Stimulated activated CD8-positive, alpha-beta memory T cell treated with anti-CD3 and anti-CD28 coated beads, Interleukin-2, amount 100 ng/mL, for 48 hours (primary cell): Measurements from ENCODE around the gene GTF3C1.

Source experiments
- DNase-seq, 2 donors: peaks; one replicate each; pipeline ENCODE4 v3.0.0-alpha.2; 2020; ENCODE audit warnings: low read depth in 2 of 2

Gene GTF3C1

GRCh38 chr16:27483624-27484023 lies 66.1 kb downstream of the GTF3C1 start:
- DNase-seq, result no peak

DNA sequence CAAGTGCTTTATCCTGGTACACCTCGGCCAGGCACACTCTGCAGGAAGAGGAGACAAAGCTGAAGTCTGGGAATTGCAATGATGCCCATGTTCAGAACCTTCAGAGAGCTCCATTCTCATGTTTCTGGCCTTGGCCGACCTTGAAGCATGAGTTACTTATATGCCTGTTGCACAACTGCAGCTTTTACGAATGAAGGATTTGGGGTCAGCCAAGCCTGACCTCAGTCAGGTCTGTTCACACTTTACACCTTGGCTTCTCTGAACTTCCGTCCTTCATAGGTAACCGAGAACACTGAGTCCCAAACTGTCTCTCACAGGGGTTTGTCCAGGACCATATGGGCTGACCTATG lies 66.7 kb downstream of the GTF3C1 start:
- no peak for DNase-seq

DNA sequence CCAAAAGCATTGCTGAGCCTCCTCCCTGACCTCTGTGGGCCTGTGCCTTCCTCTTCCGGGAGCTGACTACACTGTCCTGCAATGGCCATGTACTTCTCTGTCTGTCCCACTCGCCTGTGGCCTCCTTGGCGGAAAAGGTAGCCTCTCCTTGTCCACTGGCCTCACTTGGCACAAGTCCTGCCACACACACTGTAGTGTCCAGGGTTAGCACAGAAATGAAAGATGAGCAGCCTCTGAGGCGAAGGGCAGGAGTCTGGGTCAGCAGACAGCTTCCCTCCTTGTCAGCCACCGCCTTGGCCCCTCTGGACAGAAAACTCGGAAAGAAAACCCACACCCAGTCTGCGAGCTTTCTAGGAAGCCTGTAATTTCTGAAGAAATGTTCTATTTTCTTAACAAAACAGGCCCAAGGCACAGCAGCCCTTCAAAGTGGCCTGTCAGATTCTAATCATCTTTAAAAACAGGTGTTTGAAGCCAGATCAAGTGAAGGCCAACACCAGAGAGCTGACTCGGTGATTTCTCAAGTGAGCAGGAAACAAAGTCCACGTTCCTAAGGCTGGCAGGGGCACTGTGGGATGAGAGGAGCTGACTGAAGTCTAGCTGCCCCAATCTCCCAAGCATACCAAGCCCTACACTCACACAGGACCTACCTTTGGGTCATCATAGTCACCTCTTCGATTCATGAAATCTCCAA lies 67.2 kb downstream of the GTF3C1 start:
- DNase-seq, result no peak

GRCh38 chr16:27481282-27481934 lies 68.3 kb downstream of the GTF3C1 start:
- no peak for DNase-seq

DNA sequence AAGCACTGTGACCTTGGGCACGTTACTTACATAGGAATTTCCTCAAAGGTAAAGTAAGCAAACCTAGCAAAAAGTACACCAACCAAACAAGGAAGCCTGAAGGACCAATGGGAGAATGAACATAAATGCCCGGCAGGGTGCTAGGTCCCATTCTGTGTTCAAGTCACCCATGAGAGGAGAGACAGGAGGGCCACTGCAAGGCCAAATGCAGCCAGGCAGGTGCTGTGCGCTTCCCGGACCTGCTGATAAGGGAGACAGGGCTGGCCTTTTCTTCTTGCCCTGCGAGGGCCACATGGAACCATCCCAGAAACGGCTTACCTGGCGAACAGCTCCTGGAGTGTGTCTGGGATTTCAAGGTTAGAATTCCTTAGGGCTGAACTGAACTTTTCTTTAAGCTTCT lies 69.0 kb downstream of the GTF3C1 start:
- no peak for DNase-seq

- DNase-seq, result no peak
Measured at GRCh38 chr16:27476240-27476639, 73.5 kb downstream of the GTF3C1 start.

DNA sequence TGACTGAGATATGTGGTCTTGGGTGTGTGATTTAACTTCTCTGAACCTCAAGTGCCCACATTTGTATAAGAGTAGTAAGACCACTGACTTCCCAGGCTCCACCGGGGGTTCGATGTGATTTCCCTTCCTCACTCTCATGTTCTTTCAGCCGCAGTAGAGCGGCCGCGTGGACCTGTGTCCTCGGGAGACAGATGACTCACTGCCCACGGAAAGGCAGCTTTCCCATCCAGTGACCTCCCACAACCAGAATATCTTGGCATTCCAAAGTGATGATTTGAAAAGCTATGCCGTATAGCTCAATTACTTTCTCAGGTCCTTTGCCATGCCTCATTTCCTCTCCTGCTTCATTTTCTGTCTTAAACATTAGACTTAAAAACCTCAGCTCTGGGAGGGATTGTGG lies 74.2 kb downstream of the GTF3C1 start:
- no peak for DNase-seq

- DNase-seq, result no peak
Measured at GRCh38 chr16:27474921-27475320, 74.8 kb downstream of the GTF3C1 start.

DNA sequence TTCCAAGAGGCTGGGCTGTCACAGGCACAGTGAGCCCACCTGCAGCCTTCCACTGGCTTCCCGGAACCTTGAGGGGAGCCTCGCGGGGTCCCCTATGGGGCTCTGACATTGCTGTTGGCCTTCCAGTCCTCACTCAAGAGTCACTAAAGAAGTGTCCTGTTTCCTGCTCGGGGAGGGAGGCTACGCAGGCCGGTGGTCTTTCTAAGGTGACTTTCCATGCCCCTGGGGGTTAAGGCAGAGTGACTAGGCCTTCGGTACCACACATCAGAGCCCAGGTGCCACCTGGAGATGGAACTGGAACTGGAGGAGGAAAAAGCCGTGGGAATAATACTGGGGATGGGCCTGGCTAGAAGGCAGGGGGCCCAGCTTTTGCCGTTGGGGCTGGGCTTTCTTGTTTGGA lies 75.7 kb downstream of the GTF3C1 start:
- no peak for DNase-seq

- DNase-seq, result no peak
Measured at GRCh38 chr16:27473101-27473900, 76.4 kb downstream of the GTF3C1 start.

DNA sequence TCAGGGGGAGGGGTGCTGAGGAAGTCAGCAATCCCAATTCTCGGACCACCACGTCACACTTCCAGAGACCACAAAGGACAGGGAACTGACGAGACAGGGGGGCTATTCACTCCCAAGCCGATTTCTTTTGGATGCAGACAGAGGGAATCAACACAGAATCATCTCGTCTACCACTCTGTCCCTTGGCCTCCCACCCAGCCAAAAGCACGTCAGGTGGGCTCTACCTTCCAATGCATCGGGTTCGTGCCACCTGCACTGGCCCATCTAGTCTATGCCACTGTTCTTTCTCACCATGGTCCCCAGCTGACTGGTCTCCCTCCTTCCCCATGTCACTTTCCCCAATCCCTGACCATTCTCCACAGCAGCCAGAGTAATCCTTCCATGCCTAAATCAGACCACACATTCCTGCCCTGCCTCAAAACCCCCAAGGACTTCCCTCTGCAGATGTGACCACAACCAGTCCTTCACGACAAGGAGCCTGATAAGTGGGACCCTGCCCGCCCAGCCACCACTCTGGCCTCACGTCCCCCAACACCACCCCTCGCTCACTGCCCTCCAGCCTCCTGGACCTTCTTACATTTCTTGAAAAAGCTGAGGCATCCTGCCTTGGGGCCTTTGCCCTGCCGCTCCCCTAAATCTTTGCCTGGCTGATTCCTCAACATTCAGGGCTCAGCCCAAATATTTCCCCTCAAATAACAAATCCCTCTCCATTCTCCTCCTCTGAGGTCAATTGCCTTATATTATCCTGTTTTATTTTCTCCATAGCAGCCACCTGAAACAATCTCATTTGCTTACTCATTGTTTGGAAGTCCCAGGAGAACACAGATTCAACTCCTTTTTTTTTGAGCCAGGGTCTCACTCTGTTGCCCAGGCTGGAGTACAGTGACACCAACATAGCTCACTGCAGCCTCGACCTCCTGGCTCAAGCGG lies 77.4 kb downstream of the GTF3C1 start:
- no peak for DNase-seq

DNA sequence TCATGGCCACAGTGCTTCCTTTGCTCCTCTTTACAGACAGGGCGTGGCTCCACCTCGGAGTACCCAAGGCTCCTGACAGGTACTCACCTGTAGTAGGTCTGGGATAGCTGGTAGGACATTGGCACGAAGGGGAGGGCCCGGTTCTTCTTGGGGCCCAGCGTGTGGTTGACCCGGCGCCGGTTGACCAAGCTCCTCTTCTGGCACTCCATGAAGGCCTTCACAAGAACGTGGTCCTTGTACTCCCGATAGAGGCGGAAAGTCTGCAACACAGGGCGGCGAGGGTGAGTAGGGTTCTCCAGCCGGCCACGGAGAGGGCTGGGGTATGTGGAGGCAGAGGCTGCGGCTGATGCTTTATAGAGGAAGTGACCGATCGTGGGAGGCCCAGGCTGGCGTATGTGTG lies 78.1 kb downstream of the GTF3C1 start:
- DNase-seq, result no peak

DNA sequence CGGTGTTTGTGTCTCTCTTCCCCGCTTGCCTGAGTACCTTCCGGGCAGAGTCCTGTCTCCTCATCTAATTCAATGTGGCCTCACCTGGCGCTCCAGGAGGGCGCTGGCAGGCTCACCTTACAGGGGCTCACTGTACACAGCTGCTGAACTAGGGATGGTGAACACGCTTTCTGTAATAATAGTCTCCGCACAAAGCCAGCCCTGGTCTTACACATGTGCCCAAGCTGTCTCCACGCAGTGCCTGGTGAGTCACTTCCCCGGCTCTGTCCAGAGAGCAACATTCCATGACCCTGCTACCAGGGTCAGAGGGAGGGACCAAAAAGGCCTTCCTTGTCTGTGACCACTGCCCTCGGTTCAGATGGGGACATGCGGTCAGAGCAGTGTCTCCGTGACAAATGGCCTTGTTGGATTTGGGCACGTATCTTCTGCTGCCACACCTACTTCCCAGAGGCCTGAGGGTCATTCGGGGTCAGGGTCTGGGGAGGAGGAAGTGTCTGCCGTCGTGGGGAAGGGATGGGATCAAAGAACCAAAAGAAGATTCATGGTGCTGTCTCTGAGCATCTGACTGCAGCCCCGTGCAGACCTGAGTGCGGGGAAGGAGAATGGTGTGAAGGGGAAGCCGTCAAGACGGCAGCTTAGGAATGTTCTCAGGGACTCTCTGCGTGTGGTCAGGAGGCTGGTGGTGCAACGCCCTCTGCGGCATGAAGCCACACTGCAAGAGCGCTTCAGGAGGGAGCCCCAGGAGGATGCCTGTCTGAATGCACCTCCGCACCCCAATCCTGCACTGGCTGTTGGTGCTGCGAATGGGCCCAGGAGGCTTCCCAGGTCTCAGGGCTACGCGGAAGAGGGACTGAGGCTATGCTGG lies 78.9 kb downstream of the GTF3C1 start:
- no peak for DNase-seq

DNA sequence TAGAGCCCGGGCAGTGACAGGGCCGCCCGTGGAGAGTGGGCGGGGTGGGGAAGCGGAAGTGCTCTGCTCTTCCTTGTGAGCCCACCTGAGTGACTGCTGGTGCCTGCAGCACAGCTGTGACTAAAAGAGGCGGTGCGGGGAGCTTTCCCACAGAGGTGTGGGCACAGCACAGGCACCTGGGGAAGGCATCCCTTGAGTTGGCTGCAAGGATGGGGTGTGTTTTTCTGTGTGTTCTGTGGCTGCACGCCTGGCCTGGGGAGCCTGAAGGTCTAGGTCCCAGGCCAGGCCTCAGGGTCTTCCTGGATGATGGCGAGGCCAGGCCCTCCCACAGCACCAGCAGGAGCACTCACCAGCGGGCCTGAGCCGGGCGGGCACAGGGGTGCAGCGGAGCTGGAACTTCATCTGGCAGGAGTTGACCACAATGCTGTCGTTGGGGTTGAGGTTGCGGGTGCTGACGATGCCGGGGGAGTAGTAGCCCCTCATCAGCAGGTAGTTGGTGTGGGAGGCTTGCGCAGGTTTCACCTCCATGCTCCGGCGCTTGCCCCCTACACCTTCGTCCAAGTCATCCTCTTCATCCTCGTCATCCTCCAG lies 80.7 kb downstream of the GTF3C1 start:
- DNase-seq, result no peak

DNA sequence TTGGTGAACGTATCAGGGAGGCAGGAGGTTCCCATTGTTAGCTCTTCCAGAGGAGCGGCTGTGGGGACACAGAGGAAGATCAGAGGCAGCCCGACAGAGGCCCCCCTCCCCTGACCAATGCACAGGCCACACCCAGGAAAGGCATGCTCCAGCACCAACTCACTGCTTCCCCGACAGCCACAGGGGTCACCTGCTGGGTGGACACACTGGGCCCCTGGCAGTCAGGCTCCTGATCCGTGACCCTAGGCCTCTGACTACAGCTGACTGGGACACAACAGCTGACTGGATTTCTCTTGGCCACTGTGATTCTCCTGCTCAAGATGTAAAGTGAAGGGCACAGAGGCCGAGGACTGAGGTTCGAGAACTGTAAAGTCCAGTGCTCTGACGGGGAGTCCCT lies 84.2 kb downstream of the GTF3C1 start:
- no peak for DNase-seq

GRCh38 chr16:27464626-27465482 lies 84.9 kb downstream of the GTF3C1 start:
- no peak for DNase-seq

DNA sequence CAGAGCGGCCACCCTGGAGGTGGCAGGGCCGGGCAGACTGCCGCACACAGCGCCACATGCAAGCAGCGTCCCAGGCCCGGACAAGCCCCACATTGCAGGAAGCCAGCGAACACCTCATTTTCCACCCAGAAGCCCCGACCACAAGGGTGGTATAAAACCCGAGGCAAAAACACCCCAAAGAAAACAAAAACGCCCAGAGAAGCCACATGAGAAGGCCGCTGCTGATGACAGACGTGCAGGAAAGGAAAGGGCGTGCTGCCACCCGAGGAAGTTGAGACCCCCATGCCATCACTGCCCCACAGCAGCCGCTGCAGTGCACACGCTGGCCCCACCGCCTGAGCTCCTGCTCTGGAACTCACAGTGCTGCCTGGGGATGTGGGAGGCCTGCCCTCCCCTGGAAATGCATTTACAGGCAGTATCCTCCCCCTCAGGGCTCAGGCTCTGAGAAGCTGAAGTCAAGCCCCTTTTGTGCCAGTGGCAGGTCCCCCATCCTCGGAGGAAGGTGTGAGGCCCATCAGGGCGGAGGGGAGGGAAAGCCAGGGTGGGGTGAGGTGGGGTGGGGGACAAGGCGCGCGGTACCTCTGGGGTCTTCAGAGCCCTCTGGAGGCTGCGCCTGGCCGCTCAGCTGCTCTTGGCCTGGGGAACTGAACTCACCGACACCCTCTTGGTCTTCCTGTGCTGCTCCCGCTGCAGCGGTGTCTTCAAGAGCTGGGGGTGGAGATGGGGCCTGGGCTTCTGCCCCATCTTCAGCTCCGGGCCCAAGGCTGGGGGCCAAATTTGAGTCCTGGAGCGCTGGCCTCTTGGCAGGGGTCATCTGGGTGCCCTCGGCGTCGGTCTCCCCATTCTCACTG lies 85.7 kb downstream of the GTF3C1 start:
- peak; percentile 41 to 45 for DNase-seq

- DNase-seq, result no peak
Measured at GRCh38 chr16:27462846-27463682, 86.6 kb downstream of the GTF3C1 start.
